GM10248 (cell line): ENCODE data around the gene SLC47A2.

Experiments
- CTCF ChIA-PET: fragments of 300-600 bp; sonication (Branson Sonifier 250); formaldehyde crosslinking; extraction: SDS; loops from one replicate; lab custom pipeline; 2021; ENCODE audit warnings: antibody characterized with exemption; lab: Yijun Ruan, JAX
- POLR2A ChIA-PET: fragments of 350-650 bp; sonication (Branson Sonifier 250); formaldehyde crosslinking; extraction: SDS; loops from one replicate; lab custom pipeline; 2020; ENCODE audit warnings: antibody characterized with exemption; lab: Yijun Ruan, JAX
- DNase-seq: peaks from one replicate; pipeline ENCODE4 v3.0.0; 2012; ENCODE audit errors: extremely low spot score
- CTCF ChIP-seq: IDR thresholded peaks from 2 replicates; pipeline ENCODE4 v1.5.1; 2012; ENCODE audit warnings: mild to moderate bottlenecking, low read depth; ENCODE audit errors: extremely low read depth, missing control alignments, control extremely low read depth

Gene SLC47A2

GRCh38 chr17:19738757-19739156, 22.4 kb upstream of the SLC47A2 start:
- ChIA-PET POLR2A (no interaction called here), CTCF (interaction anchor here (0.9 kb wide), 1 partner anchor 29 kb away, joined by 3 read pairs; no protein-coding TSS in a partner anchor)
- DNase-seq = no peak
- TF ChIP-seq CTCF = no peak

GRCh38 chr17:19738073-19738449, 21.7 kb upstream of the SLC47A2 start:
- ChIA-PET CTCF (no interaction called here), POLR2A (no interaction called here)
- TF ChIP-seq CTCF = no peak
- DNase-seq = no peak

- ChIA-PET CTCF (interaction anchor here (3.5 kb wide), 1 partner anchor 8 kb away, joined by 13 read pairs; no protein-coding TSS in a partner anchor), POLR2A (no interaction called here)
- no peak for DNase-seq
- no peak for TF ChIP-seq CTCF
Measured at GRCh38 chr17:19737305-19738072, 21.1 kb upstream of the SLC47A2 start.

- TF ChIP-seq CTCF = no peak
- ChIA-PET CTCF (interaction anchor here (3.5 kb wide), 1 partner anchor 9 kb away, joined by 13 read pairs; no protein-coding TSS in a partner anchor), POLR2A (no interaction called here)
- no peak for DNase-seq
Measured at GRCh38 chr17:19736071-19736470, 19.7 kb upstream of the SLC47A2 start.

- no peak for TF ChIP-seq CTCF
- DNase-seq = no peak
- ChIA-PET CTCF (interaction anchor here (1.7 kb wide), 2 partner anchors 11 to 32 kb away, joined by 5 to 6 read pairs; no protein-coding TSS in a partner anchor), POLR2A (no interaction called here)
Measured at GRCh38 chr17:19733953-19734526, 17.7 kb upstream of the SLC47A2 start.

DNA sequence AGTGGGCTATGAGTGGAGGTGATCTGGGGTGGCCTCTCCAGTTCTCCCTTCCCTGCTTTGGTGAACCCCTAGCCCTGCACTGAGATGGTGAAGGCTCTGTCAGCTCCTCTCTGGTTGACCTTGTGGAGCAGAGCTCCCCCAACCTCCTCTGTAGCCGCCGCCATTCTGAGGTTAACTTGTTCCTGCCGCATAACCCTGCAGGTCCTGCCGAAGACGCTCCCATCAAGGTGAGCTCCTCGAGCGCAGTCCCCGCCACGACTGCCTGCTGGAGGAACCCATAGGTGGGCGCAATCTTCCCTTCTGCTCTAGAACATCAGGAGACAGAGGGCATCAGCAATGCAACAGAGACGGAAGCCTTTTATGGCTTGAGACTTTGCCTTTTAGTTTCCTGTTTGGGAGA, 15.2 kb upstream of the SLC47A2 start:
- no peak for DNase-seq
- ChIA-PET CTCF (interaction anchor here (0.7 to 4.9 kb wide), 2 partner anchors 12 to 35 kb away, joined by 3 to 38 read pairs; no protein-coding TSS in a partner anchor), POLR2A (no interaction called here)
- TF ChIP-seq CTCF = no peak
